GM21447 (cell line): ENCODE results near the gene SMYD3.

ENCODE experiments used
- ATAC-seq: cut with Tn5 transposase; IDR thresholded peaks from one replicate; pipeline ENCODE4 v1.9.1; 2021; ENCODE audit not compliant: unreplicated experiment

The SMYD3 gene

DNA sequence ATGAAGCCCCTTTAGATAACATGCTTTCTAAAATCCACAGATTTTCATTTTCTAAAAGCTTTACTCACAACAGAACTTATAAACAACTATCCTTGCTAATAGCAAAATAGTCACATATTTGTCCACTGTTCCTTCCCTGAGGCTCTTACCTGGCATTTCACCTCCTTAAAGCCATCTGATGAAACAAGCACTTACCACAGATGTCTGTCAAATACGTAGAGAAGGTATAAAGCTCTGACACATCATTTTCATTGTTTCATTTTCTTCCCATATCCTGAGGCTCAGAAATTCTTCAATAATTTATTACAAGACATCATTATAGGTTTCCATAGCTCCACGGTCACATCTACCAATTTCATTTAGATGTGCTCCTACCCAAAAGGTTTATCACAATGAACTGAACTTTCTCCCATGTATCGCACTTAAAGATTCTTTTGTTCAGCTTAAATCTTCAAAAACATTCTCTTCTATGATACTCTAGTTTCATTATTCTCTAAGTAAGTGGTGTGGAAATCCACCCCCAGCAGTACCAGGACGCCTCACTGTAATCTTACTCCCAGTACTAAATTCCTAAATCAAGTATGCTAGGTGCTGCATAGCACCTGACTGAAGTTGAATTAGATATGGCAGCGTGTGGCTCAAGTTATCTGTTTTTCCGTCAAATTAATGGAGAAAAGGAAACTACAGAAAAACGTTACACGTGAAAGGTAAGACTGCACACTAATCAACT is 569.6 kb downstream of the SMYD3 start:
- ATAC-seq = no peak

DNA sequence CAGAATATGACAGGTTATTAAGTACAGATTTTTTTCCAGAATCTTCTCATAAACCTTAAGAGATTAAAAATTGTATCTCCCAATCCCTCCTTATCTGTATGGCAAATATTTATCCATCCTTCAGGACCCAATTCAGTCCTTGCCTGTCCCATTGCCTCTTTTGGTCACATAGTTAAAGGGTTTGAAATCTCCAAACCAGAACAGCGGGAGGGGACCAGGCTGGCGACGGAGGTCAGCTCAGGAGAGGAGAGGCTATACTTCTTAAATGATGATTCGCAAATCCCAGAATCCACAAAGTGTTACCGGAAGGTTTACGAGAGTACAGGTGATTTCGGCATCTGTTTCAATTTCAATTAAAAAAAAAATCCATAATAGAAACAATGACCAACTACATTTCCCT is 572.7 kb downstream of the SMYD3 start:
- no peak for ATAC-seq

DNA sequence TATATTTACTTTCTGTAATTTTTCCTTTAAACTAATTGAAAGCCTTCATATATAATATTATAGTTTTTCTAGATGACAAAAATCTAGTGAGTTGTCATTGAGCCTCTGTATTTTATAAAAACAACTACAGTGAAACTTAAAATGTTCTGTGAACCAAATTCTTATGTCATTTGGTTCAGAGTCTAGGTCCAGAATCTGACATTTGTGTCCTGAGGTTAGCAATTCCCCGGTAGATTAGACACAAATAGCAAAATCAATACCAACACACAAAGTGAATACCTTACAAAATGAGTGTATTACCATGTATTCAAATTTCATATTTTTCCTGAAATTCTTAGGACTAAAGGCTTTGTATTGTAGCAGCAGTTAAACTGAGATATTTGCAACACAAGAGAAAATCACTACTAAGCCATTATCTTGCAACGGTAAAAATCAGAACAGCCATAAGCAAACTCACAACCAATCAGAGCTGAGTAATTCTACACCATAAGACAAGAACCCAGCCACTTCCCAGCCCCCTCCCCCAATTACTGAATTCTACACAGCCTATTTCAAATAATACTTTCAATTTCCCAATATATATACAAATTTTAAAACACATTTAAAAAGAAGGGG is 573.5 kb downstream of the SMYD3 start:
- no peak for ATAC-seq

DNA sequence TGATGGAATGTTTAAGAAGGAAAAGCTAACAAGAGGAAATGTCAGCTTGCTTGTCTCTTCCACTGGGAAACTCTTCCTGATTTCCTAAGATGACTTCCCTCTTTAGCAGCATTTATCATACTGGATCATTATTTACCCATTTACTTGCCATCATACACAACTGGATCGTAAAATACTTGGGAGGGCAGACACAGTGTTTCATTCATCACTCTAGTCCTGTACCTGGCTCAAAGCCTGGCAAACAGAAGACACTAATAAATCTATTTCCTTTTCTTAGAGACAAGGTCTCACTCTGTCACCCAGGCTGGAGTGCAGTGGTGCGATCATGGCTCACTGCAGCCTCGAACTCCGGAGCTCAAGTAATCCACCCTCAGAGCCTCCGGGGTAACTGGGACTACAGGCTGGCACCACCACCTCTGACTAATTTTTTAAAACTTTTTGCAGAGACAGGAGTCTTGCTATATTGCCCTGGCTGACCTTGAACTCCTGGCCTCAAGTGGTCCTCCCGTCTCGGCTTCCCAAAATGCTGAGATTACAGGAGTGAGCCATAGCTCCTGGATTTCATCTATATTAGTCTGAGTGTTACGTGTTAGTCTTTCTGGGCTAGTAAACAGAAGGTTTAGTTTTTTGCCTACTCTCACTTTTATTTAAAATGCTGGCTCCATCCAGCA is 574.6 kb downstream of the SMYD3 start:
- no peak for ATAC-seq

DNA sequence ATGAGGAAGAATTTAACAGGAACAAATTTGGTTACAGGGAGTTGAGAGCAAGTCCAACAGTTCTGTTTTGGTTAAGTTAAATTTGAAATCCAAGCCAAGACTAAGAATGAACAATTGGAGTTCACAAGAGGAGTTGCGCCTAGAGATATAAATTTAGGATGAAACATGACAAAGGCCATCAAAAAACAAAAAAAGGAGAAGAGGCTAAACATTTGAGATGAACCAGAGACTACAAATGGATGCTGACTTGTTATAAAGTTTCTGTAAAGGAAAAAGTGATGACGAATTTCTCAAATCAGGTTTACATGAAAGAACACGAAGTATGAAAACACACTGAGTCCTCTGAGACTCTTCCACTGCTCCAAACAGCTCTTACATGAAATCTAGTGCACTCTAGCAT is 575.6 kb downstream of the SMYD3 start:
- ATAC-seq = no peak

DNA sequence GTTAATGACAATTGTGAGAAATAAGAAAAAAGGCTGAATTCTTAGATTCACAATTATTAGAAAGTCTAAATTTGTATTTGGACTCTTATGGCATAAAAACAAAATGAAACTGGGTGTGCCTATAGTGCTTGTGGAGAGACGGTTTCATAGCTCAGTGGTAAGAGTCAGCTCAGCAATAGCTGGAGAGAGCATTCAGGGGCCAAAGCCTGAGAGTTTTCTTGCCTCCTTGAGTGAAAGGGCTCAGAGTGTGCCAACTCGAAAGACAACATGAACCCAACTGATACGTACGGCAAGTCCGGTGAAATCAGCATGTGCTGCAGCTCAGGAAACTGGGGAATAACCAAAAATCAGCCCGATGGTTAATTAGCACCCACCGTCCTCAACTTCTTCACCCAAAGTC is 577.9 kb downstream of the SMYD3 start:
- no peak for ATAC-seq

DNA sequence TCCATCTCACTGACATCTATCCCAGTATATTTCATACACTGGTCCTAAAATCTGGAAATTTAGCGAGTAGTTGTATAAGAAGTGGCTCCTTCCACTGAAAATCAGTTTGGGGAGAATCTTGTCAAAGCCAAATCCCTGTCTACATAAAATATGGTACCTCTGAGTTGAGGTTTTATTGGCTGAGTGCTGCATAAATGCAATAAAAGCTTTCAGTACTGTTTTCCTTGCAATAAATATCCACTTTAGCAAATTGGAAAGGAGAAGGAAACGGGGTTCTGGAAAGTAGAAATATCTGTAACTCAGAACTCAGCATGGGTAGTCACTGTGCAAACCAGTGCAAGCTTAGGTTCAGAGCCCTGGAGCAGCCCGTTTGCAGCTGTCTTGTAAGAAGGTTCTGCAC is 580.2 kb downstream of the SMYD3 start:
- ATAC-seq = no peak

DNA sequence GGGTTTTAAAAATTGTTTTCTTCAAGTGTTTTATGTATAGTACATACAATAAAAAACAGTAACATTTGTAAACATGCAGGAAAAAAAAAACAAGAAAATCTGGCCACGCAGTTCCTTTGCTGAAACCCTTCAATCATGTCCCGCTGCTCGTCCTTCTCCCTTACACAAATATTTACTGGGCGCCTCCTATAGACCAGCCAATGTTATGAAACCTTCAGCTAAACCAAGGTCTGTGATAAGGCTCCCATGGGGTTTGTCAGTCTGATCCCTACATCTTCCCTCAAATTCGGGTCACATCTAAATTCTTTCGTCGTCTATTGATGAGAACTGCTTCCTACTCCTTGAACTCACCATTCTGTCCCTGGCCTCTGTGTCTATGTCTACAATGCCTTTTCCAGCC is 583.9 kb downstream of the SMYD3 start:
- no peak for ATAC-seq

DNA sequence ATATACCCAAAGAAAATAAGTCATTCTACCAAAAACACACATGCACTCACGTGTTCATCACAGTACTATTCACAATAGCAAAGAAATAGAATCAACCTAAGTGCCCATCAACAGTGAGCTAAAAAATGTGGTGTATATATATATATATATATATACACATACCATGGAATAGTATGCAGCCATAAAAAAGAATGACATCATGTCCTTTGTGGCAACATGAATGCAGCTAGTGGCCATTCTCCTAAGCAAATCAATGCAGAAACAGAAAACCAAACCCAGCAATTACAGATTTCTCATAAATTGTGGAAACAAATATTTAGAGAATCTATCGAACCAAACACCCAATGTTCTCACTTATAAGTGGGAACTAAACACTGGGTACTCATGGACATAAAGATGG is 585.7 kb downstream of the SMYD3 start:
- ATAC-seq = no peak

DNA sequence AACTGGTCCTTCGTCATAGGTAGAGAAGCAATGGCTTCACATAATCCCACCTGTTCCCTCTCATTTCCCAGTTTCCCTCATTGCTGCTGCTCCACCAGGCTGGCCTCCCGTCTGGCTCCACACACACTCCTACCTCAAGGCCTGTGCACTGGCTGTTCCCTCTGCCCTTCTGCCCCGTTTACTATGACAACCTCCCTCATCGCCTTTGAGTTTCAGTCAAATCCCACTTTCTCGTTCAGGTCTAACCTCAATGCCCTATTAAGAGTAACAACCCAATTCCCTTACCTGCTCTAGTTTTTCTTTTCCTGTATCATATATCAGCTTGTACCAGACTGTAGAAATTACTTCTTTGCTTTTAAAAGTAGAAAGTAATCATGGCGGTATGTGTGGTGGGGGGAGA is 589.7 kb downstream of the SMYD3 start:
- ATAC-seq = no peak

DNA sequence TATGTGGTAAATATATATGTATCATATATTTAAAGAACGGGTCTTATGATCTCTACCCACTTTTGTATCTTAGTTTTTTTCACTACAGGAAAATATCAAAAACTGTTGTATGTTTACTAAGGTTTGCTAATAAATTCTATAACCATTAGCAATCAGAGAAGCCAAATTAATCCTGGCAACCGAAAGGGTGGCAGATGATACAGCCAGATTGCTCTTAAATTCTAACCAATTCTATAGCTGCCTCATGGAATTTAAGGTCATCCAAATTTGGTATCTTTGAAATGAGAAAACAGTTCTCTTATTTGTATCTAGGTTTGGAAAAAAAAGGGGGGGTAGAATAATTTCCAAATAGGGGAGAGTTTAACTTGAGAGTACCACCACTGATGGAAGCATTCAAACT is 591.2 kb downstream of the SMYD3 start:
- ATAC-seq = no peak

DNA sequence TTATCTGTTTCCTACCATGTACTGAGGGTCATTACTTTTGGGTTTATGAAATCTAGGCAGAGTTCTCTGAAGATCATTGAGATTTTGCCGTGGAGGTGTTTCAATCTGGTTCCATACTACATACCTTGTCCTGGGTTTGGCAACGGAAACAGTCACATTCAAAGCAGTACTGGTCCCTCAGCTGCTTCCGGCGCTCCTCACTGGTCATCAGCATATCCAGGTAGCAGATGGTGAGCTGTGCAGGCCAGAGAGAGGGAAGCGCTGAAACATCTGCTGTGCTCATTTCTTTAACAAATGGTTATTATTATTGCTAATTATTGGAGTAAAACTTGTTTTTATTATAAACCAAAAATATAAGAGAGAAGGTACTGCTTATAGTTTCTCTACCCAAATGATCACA is 591.7 kb downstream of the SMYD3 start:
- no peak for ATAC-seq

DNA sequence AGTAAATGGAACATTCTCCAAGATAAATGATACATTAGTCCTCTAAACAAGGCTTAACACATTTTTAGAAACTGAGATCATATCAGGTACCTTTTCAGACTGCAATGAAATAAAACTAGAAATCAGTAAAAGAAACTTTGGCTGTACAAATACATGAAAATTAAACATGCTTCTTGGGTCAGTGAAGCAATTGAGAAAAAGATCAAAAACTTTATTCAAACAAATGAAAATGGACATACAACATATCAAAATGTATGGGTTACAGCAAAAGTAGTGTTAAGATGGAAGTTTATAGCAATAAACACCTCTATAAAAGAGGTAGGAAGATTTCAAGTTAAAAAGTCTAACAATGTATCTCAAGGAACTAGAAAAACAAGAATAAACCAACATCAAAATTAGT is 598.5 kb downstream of the SMYD3 start:
- no peak for ATAC-seq

DNA sequence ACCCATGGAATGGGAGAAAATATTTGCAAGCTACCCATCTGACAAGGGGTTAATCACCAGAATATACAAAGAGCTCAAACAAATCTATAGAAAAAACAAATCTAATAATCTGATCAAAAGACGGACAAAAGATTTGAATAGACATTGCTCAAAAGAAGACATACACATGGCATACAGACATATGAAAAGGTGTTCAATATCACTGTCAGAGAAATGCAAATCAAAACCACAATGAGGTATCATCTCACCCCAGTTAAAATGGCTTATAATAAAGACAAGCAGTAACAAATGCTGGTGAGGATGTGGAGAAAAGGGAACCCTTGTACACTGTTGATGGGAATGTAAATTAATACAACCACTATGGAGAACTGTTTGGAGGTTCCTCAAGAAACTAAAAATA is 600.9 kb downstream of the SMYD3 start:
- ATAC-seq = no peak

DNA sequence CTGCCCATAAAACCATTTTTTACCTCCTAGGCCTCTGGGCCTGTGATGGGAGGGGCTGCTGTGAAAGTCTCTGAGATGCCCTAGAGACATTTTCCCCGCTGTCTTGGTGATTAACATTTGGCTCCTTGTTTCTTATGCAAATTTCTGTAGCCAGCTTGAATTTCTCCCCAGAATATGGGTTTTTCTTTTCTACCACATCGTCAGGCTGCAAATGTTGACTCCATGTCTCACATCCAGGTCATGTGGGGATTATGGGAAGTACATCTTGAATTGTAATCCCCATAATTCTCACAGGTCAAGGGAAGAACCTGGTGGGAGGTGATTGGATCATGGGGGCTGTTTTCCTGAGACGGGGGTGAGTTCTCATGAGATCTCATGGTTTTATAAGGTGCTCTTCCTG is 603.2 kb downstream of the SMYD3 start:
- no peak for ATAC-seq

DNA sequence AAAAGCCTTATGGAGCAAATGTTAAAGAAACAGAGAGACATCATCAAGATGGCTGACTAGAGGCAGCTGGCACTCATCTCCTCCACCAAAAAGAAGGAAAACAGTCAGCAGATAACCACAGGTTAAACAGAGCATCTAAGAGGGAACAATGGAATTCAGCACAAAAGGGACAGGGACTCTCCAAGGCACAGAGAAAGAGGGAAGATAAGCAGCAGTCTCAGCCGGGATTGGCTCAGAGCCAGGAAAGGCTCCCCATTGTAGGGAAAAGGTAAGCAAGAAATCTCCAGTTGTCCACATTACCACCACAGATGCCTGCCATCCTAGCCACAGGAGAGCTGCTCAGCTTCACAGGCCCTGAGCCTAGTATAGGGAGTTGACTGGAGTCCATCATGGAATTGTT is 605.5 kb downstream of the SMYD3 start:
- no peak for ATAC-seq

DNA sequence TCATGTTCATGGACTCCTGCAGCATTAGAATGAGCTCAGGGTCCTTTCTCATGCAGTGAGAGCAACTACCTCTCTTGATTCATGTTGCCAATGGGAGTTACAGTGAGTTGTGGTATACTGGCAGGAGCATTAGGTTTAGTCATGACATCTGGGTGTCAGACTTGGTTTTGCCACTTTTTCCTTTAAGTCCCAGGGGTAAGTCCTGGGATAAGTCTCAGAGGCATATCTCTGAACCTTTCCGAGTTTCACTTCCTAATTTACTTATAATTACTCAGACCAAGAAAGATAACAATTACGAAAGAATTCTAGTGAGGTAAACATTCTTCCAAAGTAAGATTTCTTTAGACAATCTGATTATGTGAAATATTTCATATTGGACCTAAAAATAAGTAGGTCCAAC is 606.0 kb downstream of the SMYD3 start:
- no peak for ATAC-seq

DNA sequence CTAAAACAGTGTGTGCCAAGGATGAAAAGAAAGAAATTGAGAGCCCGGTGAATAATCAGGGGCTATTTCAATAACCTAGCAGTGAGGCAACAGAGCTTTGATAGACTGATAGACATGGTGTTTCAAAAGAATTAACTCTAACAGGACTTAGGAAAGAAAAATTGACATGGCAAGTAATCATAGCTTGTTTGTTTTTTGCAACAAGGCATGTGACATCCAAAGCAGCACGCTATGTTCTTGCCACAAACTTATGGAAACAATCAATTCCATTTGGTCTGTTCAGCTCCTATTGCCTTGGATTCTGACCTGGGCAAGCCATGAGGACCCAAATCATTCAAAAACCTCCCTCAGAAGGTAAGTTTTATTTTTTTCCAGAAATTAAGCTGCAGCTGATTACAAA is 608.5 kb downstream of the SMYD3 start:
- no peak for ATAC-seq

DNA sequence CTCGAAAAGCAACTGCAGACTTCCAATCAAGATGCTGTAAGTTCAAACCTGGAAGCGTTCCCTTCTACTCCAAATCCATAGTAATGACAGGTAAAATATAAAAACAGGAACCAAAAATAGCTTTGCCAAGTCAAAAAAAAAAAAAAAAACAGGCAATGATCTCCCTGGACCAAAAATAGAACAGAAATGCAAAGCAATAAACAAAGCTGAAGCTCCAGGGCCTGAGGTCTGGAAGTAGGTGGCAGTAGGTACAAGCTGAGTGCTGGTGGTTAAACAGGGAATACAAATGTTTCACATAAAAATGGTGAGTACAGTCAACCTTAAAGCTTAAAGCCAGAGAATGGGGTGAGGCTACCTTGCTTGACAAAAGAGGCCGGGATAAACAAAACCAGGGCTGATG is 610.8 kb downstream of the SMYD3 start:
- no peak for ATAC-seq

DNA sequence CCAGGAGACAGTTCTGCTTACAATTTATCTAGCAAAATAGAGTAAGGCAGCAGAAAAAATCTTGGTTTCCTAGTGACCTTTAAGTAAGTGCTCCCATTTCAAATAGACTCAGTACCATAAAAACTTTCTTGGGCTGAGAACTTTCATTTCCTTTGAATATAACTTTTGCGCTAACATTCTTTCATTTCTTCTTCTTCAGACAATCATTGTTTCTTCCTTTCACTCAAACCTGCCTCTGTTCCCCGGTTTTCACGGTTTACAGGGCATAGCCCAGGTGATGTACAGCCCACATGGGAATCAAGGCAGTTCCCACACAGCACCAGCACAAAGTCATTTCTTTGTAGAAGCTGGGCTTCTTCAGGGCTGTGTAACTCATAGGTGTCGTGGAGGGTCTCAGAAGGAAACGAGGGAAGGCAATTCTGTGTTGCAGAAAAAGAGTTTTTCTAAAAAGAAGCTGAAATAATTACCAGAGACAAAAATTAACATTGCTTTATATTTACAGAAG is 611.6 kb downstream of the SMYD3 start:
- ATAC-seq = no peak

DNA sequence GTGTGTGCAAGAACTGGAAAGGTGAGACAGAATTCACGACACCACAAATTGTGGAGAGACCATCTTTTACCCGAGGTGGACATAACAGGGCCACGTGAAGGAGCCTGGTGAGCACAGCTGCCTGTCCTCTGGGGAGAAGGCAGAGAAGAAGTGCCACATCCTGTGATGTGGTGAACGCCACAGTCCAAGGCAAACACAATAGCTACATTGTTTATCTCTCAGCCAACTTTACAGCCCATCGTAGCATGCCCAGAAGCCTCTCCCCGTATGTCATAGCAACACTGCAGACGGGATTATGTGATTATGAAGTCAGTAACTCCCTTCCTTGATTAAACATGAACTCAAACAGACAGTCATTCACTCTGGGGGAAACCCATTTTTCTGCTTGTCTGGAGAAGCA is 612.2 kb downstream of the SMYD3 start:
- no peak for ATAC-seq

DNA sequence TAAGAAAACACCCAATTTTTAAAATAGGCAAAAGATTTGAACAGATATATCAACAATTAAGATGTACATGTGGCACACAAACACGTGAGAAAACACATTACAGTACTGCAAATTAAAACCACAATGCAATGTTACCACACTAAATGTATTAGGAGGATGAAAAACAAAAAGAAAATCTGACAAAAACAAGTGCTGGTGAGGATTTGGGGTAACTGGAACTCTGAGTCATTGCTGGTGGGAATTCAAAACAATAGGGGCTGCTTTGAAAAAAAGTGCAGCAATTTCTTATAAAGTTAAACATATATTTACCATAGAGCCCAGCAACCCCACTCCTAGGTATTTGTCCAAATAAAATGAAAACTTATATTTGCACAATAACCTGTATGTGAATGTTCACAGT is 614.1 kb downstream of the SMYD3 start:
- ATAC-seq = no peak
